Vagina (tissue), 2 donors: Measurements from ENCODE around the gene NEO1. TPM values are rescaled to one million over a fixed set of nuclear protein-coding genes. Genes with fewer than 3 reads are reported as not detected.

Experiments used
- DNase-seq, 2 donors: peaks; one replicate each; pipeline ENCODE4 v3.0.0-alpha.2; 2017; ENCODE audit errors: extremely low spot score in 2 of 2
- H3K27ac ChIP-seq: fragments of 200-600 bp; sonication (generic); one replicate; pipeline ENCODE4 v1.5.1; 2019
- H3K27me3 ChIP-seq: fragments of 200-600 bp; sonication (generic); one replicate; pipeline ENCODE4 v1.5.1; 2019
- H3K36me3 ChIP-seq, 2 donors: fragments of 200-600 bp; sonication (generic); one replicate each; pipeline ENCODE4 v1.5.1; 2017 to 2019
- H3K4me1 ChIP-seq: fragments of 200-600 bp; sonication (generic); one replicate; pipeline ENCODE4 v1.5.1; 2019
- H3K4me3 ChIP-seq, 2 donors: fragments of 200-600 bp; sonication (generic); 1 replicate in 1 of 2; 2 replicates in 1 of 2; pipeline ENCODE4 v1.5.1; 2016 to 2019
- H3K9me3 ChIP-seq: fragments of 200-600 bp; sonication (generic); one replicate; pipeline ENCODE4 v1.5.1; 2019
- POLR2A ChIP-seq, 2 donors: fragments of 450-650 bp; IDR thresholded peaks; one replicate each; pipeline ENCODE4 v1.6.1; 2017; ENCODE audit warnings: antibody characterized with exemption in 2 of 2, mild to moderate bottlenecking in 2 of 2, moderate library complexity in 2 of 2
- POLR2AphosphoS5 ChIP-seq, 2 donors: sonication (generic); formaldehyde crosslinking; IDR thresholded peaks; one replicate each; pipeline ENCODE4 v1.9.0; 2017; ENCODE audit warnings: antibody characterized with exemption in 2 of 2, mild to moderate bottlenecking in 2 of 2, low read depth in 1 of 2; ENCODE audit not compliant: insufficient read depth in 1 of 2
- intact Hi-C: fragments of 100-400 bp; cut with DNase I; formaldehyde crosslinking; loops from one replicate; pipeline ENCODE4 v1.15.1; 2023
- total RNA-seq: library from RNA; depleted of rRNA; stranded (reverse); fragments of >200 nt; gene quantifications from one replicate; pipeline ENCODE4 v1.2.3, GENCODE V29; 2016
- TF ChIP-seq, protein P1 (sequence below), 3 experiments: fragments of 450-650 bp in 2 of 3; fragments of 200-600 bp in 1 of 3; sonication (generic) in 1 of 3; IDR thresholded peaks; one replicate each; pipeline ENCODE4 v1.5.1; 2017 to 2019; ENCODE audit warnings: antibody characterized with exemption in 3 of 3, mild to moderate bottlenecking in 2 of 3, moderate library complexity in 2 of 3

NEO1 gene
- total RNA-seq, 1 donor from 2014 or later: 21.9 TPM

DNA sequence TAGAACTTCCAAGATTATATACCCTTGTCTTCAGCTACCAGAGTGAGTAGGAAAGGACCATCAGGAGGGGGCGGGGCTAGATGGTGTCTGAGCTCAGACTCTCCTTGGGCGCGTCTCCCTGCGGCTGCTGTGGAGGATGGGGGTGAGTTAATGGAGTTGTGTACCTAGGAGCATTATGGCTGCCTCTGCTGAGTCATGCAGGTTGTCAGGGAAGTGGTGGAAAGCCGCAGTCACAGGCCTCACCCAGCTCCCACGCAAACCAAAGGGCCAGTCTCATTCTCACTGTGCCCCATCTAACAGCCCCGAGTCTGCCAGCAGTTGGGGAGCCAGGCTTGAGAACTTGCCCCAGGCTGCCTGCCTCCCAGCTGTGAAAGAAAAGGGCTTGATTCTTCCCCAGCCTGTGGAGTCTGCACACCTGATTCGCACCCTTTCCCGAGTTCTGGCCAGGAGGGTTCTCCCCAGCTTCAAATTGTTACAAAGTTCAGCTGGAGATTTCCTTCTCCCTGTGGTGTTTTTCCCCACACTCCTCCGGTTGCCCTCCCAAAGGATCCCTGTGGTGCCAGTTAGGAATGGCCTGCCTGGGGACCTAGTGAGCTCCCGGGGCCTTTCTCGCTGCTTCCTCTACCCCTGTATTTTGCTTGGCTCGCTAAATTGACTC is 173.2 kb downstream of the NEO1 start:
- Histone ChIP-seq H3K27me3 (no peaks in the 10 kb centered on the region), H3K36me3 (no peaks in the 10 kb centered on the region), H3K4me3 (no peak overlapping the region), H3K27ac (no peak overlapping the region), H3K4me1 (no peaks in the 10 kb centered on the region), H3K9me3 (no peaks in the 10 kb centered on the region)
- TF ChIP-seq POLR2AphosphoS5 (IDR thresholded peaks at IDR 0.05; ENCODE audit: insufficient read depth in 1 of 2, low read depth in 1 of 2) (no peak), POLR2A (IDR thresholded peaks at IDR 0.05) (no peak)
- TF ChIP-seq, protein P1, sequence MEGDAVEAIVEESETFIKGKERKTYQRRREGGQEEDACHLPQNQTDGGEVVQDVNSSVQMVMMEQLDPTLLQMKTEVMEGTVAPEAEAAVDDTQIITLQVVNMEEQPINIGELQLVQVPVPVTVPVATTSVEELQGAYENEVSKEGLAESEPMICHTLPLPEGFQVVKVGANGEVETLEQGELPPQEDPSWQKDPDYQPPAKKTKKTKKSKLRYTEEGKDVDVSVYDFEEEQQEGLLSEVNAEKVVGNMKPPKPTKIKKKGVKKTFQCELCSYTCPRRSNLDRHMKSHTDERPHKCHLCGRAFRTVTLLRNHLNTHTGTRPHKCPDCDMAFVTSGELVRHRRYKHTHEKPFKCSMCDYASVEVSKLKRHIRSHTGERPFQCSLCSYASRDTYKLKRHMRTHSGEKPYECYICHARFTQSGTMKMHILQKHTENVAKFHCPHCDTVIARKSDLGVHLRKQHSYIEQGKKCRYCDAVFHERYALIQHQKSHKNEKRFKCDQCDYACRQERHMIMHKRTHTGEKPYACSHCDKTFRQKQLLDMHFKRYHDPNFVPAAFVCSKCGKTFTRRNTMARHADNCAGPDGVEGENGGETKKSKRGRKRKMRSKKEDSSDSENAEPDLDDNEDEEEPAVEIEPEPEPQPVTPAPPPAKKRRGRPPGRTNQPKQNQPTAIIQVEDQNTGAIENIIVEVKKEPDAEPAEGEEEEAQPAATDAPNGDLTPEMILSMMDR (IDR thresholded peaks at IDR 0.05): no peak
- intact Hi-C loops: no loop called here
- no peak for DNase-seq

DNA sequence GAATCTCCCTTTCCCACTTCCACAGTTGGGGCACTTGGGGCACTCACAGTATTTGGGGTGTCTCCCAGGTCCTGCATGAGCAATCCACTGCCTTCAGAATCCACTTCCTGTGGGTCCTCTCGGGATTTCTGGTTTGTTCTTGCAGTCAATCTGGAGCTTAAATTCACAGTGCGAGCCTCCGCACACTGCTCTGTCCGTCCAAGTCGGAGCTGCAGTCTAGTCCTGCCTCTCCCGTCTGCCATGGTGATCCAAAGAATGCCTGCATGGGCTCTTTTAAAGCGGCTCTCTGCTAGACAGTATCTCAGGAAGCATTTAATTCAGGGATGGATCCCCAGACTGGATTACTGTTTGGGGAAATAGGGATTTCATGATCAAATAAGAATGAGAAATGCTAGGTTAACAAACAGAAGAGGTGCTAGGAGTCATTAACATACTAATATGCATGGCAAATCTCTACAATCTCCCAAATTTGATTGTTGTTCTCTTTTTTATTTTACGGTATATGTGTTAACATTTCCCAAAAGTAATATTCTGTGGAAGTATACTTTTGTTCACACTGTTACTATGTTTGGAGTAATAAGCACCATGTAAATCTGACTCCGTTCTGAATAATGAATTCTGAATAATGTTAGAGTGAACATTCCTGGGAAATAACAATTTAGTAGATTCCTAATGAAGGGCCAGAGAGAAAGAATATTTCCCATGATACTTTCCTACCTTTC is 174.0 kb downstream of the NEO1 start:
- no peaks in the 10 kb centered on the region for H3K9me3 ChIP-seq
- H3K4me1 ChIP-seq: no peaks in the 10 kb centered on the region
- TF ChIP-seq, protein P1 (IDR thresholded peaks at IDR 0.05): no peak
- TF ChIP-seq POLR2AphosphoS5 (IDR thresholded peaks at IDR 0.05; ENCODE audit: insufficient read depth in 1 of 2, low read depth in 1 of 2) (no peak), POLR2A (IDR thresholded peaks at IDR 0.05) (no peak)
- H3K27ac ChIP-seq: no peak overlapping the region
- H3K27me3 ChIP-seq: no peaks in the 10 kb centered on the region
- intact Hi-C loops: no loop called here
- H3K36me3 ChIP-seq: no peaks in the 10 kb centered on the region
- no peak overlapping the region for H3K4me3 ChIP-seq
- no peak for DNase-seq

DNA sequence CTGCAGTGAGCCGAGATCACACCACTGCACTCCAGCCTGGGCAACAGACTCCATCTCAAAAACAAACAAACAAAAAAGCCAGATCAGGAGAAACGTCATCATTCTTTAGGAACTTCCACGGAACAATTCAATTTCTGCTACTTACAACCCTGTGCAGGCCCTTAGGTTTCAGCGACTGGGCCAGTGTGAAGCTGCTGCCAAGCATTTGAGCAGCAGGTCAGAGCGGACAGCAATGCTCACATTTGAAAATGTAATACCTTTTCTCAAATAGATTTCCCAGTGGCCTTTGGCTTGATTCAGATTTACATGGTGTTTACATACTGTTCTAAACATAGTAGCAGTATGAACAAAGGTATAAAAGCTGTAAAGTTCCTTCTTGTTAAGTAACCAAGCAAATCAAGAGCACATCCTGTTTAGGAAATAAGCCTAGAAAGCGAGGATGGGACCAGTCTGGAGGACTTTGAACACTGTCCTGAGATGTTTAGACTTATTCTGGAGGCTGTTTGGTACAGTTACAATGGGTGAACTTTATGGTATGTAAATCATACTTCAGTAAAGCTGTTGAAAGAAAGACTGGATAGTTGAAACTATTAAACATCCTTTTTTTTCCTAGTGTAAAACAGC is 175.3 kb downstream of the NEO1 start:
- no peak for DNase-seq
- H3K36me3 ChIP-seq: no peaks in the 10 kb centered on the region
- no peak overlapping the region for H3K27ac ChIP-seq
- intact Hi-C loops: no loop called here
- H3K4me3 ChIP-seq: no peak overlapping the region
- no peaks in the 10 kb centered on the region for H3K27me3 ChIP-seq
- TF ChIP-seq, protein P1 (IDR thresholded peaks at IDR 0.05): no peak
- TF ChIP-seq POLR2A (IDR thresholded peaks at IDR 0.05) (no peak), POLR2AphosphoS5 (IDR thresholded peaks at IDR 0.05; ENCODE audit: insufficient read depth in 1 of 2, low read depth in 1 of 2) (no peak)
- no peaks in the 10 kb centered on the region for H3K4me1 ChIP-seq
- H3K9me3 ChIP-seq: no peaks in the 10 kb centered on the region

DNA sequence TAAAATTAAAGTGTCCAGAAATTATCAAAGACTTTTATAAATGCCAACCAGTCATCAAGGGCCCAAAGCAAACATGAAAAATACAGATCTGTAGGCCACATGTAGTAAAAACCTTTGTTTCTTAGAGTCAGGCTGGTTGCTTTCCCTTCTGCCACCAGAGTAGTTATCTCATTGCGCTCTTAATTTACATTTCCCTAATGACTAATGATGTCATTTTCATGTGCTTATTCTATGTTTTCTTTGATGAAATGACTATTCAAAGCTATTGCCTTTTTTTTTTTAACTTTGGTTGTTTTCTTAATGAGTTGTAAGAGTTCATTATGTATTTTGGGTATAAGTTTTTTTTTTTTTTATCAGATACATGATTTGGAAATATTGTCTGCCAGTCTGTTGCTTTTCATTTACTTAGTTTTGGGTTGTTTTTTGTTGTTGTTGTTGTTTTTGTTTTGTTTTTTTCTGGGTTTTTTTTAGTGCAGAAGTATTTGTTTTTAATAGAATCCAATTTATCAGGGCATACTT is 175.9 kb downstream of the NEO1 start:
- no peaks in the 10 kb centered on the region for H3K4me1 ChIP-seq
- DNase-seq: no peak
- no peaks in the 10 kb centered on the region for H3K36me3 ChIP-seq
- H3K9me3 ChIP-seq: no peaks in the 10 kb centered on the region
- intact Hi-C loops: no loop called here
- no peaks in the 10 kb centered on the region for H3K27me3 ChIP-seq
- TF ChIP-seq POLR2A (IDR thresholded peaks at IDR 0.05): no peak
- TF ChIP-seq, protein P1 (IDR thresholded peaks at IDR 0.05): no peak
- no peak for TF ChIP-seq POLR2AphosphoS5 (IDR thresholded peaks at IDR 0.05; ENCODE audit: insufficient read depth in 1 of 2, low read depth in 1 of 2)
- no peak overlapping the region for H3K27ac ChIP-seq
- H3K4me3 ChIP-seq: no peak overlapping the region
